A673 (cell line): Measurements from ENCODE around the gene ASTL. TPM values are rescaled to one million over a fixed set of nuclear protein-coding genes. Genes with fewer than 3 reads are reported as not detected.

Experiments used
- BruUV-seq: library from RNA; stranded (reverse); fragments of 400-500 nt; replicated peaks from 2 replicates; lab custom pipeline; 2021; lab: Mats Ljungman, UMichigan
- CTCF ChIA-PET: fragments of 300-600 bp; sonication (Branson Sonifier 250); formaldehyde crosslinking; loops from one replicate; lab custom pipeline; 2022; ENCODE audit warnings: antibody characterized with exemption; lab: Charles Lee
- POLR2A ChIA-PET: fragments of 300-600 bp; sonication (Branson Sonifier 250); formaldehyde crosslinking; loops from one replicate; lab custom pipeline; 2022; ENCODE audit warnings: antibody characterized with exemption; ENCODE audit not compliant: low non-redundant PET; lab: Charles Lee
- DNase-seq: peaks from one replicate; pipeline ENCODE4 v3.0.0-alpha.2; 2015; ENCODE audit warnings: low spot score
- H3K27ac ChIP-seq: fragments of 200-600 bp; sonication (generic); 2 replicates; pipeline ENCODE4 v1.5.1; 2016; ENCODE audit warnings: mixed run types, low read depth, mild to moderate bottlenecking, mixed read lengths, antibody characterized with exemption, low read length; ENCODE audit not compliant: poor library complexity, severe bottlenecking
- H3K27me3 ChIP-seq: fragments of 200-600 bp; sonication (generic); replicated peaks from 2 replicates; pipeline ENCODE4 v1.6.1; 2017; ENCODE audit warnings: mixed run types, low read depth, mild to moderate bottlenecking, mixed read lengths, antibody characterized with exemption, low read length; ENCODE audit not compliant: insufficient read depth, poor library complexity
- H3K36me3 ChIP-seq: fragments of 200-600 bp; sonication (generic); 2 replicates; pipeline ENCODE4 v1.6.1; 2016; ENCODE audit warnings: mixed run types, mild to moderate bottlenecking, mixed read lengths, antibody characterized with exemption, low read length; ENCODE audit not compliant: insufficient read depth, poor library complexity, severe bottlenecking
- H3K4me1 ChIP-seq: fragments of 200-600 bp; sonication (generic); 2 replicates; pipeline ENCODE4 v1.6.1; 2017; ENCODE audit warnings: mixed run types, mild to moderate bottlenecking, mixed read lengths, antibody characterized with exemption, low read length; ENCODE audit not compliant: insufficient read depth, poor library complexity, severe bottlenecking
- H3K4me3 ChIP-seq: fragments of 200-600 bp; sonication (generic); 2 replicates; pipeline ENCODE4 v1.5.1; 2016; ENCODE audit warnings: low read depth, mixed run types, mild to moderate bottlenecking, mixed read lengths, low read length; ENCODE audit not compliant: poor library complexity, severe bottlenecking
- H3K9me3 ChIP-seq: fragments of 200-600 bp; sonication (generic); 2 replicates; pipeline ENCODE4 v1.6.1; 2016; ENCODE audit warnings: mixed run types, low read depth, mild to moderate bottlenecking, mixed read lengths, antibody characterized with exemption, low read length; ENCODE audit not compliant: poor library complexity, severe bottlenecking
- EZH2 ChIP-seq: fragments of 200-600 bp; sonication (generic); IDR thresholded peaks from 2 replicates; pipeline ENCODE4 v1.6.1; 2017; ENCODE audit warnings: borderline replicate concordance, low read depth, mild to moderate bottlenecking, mixed read lengths, antibody characterized with exemption, low read length; ENCODE audit not compliant: poor library complexity, severe bottlenecking
- intact Hi-C: fragments of 100-400 bp; cut with micrococcal nuclease; formaldehyde crosslinking; loops from one replicate; pipeline ENCODE4 v1.10.0; 2022; ENCODE audit not compliant: unreplicated experiment
- total RNA-seq: library from RNA; stranded (reverse); gene quantifications from 2 replicates; pipeline ENCODE4 v1.2.3, GENCODE V29; 2021
- TF ChIP-seq, protein P1 (sequence below): fragments of 300-800, 200-600 bp; sonication (generic); conservative IDR thresholded peaks from 2 replicates; pipeline ENCODE4 v1.5.1; 2017; ENCODE audit warnings: low read depth, mild to moderate bottlenecking, antibody characterized with exemption, low read length, moderate library complexity, mixed read lengths

Gene ASTL
- total RNA-seq, 1 experiment from 2014 or later = not detected

DNA sequence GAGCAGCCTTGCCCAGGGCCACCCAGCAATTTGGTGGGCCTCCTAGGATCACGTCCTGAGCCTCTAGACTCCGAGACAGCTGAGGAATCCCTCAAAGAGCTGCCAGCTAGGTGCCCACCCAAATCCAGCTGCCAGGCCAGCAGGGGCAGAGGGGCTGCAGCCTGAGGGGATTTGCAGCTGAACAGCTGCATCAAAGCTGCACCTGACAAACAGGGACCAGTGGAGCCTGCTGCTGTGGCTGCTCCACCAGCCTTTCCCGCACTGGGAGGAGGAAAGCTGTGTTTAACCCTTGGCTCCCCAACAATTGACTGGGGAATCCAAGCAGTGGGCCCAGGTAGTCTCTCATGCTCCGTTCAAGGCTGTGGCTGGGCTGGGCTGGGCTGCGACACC is 30.2 kb downstream of the ASTL start:
- no peak for TF ChIP-seq EZH2
- TF ChIP-seq, protein P1, sequence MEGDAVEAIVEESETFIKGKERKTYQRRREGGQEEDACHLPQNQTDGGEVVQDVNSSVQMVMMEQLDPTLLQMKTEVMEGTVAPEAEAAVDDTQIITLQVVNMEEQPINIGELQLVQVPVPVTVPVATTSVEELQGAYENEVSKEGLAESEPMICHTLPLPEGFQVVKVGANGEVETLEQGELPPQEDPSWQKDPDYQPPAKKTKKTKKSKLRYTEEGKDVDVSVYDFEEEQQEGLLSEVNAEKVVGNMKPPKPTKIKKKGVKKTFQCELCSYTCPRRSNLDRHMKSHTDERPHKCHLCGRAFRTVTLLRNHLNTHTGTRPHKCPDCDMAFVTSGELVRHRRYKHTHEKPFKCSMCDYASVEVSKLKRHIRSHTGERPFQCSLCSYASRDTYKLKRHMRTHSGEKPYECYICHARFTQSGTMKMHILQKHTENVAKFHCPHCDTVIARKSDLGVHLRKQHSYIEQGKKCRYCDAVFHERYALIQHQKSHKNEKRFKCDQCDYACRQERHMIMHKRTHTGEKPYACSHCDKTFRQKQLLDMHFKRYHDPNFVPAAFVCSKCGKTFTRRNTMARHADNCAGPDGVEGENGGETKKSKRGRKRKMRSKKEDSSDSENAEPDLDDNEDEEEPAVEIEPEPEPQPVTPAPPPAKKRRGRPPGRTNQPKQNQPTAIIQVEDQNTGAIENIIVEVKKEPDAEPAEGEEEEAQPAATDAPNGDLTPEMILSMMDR = no peak
- ChIA-PET CTCF (no interaction called here), POLR2A (no interaction called here)
- Histone ChIP-seq H3K4me1 (no peaks in the 10 kb centered on the region), H3K4me3 (no peak overlapping the region), H3K27ac (no peak overlapping the region), H3K9me3 (no peaks in the 10 kb centered on the region), H3K27me3 (no peaks in the 10 kb centered on the region), H3K36me3 (no peaks in the 10 kb centered on the region)
- no peak for DNase-seq
- intact Hi-C loops = no loop called here
- BruUV-seq = no TSS peak

DNA sequence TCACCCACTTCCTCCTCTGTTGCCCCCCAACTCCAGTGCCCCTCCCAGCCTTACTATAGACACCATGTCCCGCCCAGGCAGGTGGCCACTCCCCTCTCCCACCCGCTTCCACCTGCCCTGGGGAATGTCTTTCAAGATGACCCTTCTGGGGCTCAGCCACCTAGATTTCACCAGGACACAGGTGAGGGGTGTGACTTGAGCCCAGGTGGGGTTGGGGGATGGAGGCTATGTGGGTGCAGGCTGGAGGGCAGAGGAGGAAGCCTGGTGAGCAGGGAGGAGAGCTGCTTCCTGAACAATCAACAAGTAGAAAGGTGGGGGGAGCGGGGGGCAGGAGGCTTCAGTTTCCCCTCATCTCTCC is 30.6 kb downstream of the ASTL start:
- TF ChIP-seq, protein P1 = no peak
- no peak for TF ChIP-seq EZH2
- Histone ChIP-seq H3K27me3 (no peaks in the 10 kb centered on the region), H3K4me1 (no peaks in the 10 kb centered on the region), H3K4me3 (no peak overlapping the region), H3K27ac (no peak overlapping the region), H3K9me3 (no peaks in the 10 kb centered on the region), H3K36me3 (no peaks in the 10 kb centered on the region)
- POLR2A ChIA-PET = no interaction called here
- CTCF ChIA-PET = no interaction called here
- no TSS peak for BruUV-seq
- intact Hi-C loops = no loop called here
- no peak for DNase-seq

DNA sequence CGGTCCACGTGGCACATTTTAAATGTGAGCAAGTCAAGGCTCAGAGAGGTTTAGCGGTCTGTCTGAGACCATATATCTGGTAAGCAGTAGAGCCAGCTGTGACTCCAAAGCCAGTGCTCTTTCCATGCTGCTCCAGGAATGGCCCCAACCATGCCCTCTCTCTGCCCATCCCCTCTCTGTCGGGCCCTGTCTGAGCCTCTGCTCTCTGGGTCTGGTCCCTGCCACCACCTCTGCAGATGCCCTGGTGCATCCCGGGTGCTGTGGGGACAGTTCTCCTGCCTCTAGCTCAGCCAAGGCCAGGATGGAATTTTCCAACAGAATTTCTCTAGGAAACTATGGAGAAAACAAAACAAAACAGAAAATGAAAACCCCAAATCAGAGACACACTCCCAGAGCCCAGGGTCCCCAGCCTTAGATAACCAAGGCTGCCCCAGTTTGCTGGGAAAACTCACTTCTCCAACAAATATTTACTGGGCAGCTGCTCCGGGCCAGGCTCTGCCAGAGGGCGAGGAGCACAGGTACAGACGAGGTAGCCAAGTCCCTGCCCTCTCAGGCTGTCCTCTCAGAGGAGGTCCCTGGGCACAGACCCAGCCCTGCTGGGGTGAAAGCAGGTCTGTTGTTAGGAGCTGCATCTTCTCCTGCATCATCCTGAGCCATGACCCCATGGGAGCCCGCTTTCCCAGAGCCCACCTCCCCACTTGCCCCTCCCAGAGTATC is 31.2 kb downstream of the ASTL start:
- Histone ChIP-seq H3K4me3 (no peak overlapping the region), H3K27me3 (no peaks in the 10 kb centered on the region), H3K9me3 (no peaks in the 10 kb centered on the region), H3K4me1 (no peaks in the 10 kb centered on the region), H3K27ac (no peak overlapping the region), H3K36me3 (no peaks in the 10 kb centered on the region)
- CTCF ChIA-PET = no interaction called here
- intact Hi-C loops = no loop called here
- TF ChIP-seq, protein P1 = no peak
- TF ChIP-seq EZH2 = no peak
- no TSS peak for BruUV-seq
- no peak for DNase-seq
- POLR2A ChIA-PET = no interaction called here
